Stimulated activated naive CD8-positive, alpha-beta T cell treated with anti-CD3 and anti-CD28 coated beads, Interleukin-15, Interleukin-2, amounts not matched to agents 100 U/mL and 50 U/mL, for 24 hours (primary cell): ENCODE results near the gene HACD2.
"Not testable (repeated sequence)": the region's sequence is repeated elsewhere in the genome, so short reads cannot be mapped to it uniquely, and the experiment has no call there.

Experiments
- ATAC-seq: fragments of 150-1000 bp; cut with Tn5 transposase; one replicate; pipeline ENCODE4 v1.10.0; 2021
- DNase-seq: peaks from one replicate; pipeline ENCODE4 v3.0.0; 2021

The HACD2 gene

DNA sequence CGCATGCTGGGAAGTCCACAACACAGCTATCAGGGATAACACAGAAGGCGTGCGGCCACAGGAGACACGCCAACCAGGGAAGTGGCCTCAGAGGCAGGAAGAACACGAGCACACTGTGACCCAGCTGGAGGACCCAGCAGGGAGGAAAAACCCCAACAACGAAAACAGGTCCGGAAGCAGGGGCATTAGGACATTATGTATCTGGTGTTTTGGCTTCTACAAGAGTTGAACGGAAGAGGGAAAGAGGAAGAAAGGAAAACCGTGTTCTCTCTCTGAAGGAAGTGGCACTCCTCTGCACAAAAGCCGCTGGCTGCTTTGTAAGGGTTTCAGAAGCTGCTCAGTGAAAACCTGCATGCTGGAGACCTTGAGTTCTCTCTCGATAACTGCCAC, 61.8 kb downstream of the HACD2 start:
- DNase-seq (no peak), ATAC-seq (no peak)

DNA sequence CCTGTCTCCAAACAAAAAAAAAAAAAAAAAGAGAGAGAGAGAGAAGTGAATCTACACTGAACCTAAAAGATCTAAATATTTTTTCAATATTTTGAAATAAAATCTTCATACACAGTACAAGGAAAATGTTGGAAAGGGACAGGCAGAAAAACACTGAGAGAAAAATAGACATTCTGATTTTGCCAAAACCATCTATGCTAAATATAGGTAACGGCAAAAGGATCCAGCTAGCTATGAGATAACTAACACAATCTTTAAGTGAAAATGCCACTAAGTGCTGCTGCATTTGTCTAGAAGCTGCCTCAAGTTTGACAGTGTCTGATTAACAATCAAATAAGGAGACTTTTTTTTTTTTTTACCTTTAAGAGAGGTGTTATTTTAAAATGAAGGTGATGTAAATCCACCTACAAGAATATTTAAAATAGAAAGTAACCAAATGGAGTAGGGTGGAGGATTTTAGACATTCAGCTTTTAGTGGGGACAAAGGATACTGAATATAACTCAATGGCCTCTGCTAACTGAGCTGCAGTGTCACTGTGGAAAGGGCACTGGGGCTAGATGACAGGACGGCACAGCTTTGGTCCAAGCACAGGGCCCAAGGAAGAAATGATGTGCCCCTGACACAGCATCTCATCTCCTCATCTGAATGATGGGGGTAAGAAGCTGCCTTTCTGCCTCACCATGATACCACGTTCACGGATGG, 62.4 kb downstream of the HACD2 start:
- DNase-seq (no peak), ATAC-seq (no peak)

DNA sequence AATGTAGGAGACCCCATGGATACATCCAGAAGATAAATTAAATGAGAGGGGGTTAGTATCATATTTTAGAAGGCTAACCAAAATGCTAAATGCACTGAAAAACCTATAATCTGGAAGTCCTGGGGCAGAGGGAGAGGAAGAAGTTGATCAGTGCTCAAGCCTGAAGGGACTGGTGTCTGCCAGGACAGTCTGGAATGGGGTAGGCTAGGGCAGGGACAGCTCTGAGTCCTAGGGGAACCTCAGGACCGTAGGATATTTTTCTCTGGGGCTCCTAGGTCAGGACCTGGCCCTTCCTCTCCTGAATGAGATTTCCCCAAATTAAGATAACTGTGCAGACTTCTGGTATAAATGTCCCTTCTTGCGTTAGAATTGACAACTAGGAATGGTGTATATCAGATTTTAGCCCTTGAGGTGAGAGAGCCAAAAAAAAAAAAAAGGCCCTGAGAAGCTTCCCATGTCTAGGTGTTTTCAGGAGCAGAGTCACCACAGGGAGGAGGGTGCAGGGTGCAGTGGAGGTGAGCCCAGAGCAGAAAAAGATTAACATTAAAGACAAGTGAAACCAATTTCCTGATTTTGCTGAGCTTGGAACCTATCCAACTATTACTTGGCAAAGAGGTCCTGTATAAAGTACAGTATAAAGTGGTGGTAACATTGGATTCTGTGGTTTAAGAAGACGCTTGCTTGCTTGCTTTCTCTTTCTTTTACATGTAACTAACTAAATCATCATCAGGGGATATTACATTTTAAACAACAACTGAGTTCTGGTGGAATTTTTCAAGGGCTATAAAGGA, 63.5 kb downstream of the HACD2 start:
- DNase-seq (no peak), ATAC-seq (no peak)

DNA sequence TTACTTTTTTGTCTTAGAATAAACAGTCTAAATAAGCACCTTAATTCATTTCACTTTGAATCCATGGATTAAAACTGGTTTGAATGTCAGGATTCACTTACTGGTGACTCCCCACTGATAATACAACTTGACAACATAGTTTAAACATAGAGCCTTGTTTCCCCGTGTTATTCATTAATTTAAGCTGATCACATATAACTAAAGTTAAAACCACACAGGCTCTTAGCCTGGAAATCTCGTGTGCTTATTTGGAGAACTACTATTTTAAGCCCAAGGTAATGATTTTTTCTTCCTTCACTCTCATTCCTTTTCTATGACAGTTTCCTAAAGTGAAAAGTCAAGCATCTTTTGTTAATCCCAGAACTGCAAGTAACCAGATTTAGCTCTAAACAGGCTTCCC, 64.2 kb downstream of the HACD2 start:
- no peak for ATAC-seq
- DNase-seq: no peak

DNA sequence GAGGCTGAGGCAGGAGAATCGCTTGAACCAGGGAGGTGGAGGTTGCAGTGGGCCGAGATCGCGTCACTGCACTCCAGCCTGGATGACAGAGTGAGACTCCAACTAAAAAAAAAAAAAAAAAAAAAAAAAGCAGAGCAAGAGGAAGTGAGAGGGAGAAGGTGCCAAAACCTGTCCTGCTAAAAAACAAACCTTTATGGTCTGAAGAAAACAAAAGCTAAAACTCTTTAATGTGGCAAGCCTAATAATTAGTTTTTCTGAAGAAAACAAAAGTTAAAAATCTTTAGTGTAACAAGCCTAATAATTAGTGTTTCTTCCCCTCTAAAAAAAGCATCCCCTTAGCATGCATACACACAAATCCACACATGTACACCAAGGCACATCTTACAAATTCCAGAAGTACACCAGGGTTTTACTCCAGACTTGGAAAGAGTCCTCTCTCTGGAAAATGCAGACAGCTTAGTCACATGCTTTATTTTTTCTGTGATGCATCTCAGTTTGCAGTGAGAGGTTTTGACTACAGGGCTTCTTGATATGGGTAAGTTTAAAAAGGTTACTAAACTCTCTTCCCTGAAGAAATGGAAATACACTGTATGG, 65.9 kb downstream of the HACD2 start:
- DNase-seq (no peak), ATAC-seq (no peak)

DNA sequence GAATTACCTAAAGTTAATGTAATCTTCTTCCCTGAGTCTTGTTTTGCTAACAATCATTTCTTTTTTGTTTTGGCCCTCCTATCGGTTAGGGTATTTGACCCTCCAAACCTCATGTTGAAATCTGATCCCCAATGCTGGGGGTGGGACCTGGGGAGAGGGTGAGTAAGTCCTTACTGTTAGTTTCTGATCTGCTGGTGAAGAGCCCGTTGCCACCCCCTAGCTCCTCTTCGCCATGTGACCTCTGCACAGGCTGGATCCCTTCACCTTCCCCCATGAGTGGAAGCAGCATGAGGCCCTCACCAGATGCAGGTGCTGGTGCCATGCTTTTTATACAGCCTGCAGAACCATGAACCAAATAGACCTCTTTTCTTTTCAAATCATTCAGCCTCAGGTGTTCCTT, 73.1 kb downstream of the HACD2 start:
- ATAC-seq (no peak), DNase-seq (no peak)

DNA sequence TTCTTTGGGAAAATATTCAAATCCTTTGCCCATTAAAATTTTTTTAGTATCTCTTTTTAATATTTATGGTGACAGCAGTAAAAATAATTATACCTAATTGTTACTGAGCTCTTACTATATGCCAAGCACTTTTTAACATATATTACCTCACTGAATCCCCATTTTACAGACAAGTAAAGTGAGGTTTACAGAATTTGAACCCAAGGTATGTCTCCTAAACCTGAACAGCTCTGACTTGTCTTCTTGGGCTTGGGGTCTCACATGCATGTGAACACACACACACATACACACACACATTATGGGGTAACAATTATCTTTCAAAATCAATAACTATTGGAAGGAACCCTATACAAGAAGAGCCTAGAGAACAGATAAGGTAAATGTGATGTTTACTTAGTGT, 73.8 kb downstream of the HACD2 start:
- no peak for DNase-seq
- no peak for ATAC-seq

DNA sequence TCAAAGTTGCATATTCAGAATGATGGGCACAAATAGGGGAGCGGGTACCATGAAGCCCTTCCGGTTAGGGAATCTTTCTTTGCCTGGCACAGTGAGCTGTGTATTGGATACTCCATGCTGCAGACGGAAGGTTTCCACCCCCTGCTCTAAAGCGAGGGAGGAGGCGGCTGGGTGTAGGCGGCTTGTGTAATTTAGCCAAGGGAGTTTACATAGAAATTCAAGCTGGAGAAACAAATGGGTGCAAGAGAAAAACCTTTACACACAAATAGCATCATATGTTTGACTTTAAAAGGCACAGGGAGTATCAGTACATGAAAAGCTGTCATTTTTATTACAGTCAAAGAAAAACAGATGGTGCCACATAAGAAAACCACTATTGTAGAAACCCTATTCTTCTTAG, 76.7 kb downstream of the HACD2 start:
- ATAC-seq (no peak), DNase-seq (no peak)

DNA sequence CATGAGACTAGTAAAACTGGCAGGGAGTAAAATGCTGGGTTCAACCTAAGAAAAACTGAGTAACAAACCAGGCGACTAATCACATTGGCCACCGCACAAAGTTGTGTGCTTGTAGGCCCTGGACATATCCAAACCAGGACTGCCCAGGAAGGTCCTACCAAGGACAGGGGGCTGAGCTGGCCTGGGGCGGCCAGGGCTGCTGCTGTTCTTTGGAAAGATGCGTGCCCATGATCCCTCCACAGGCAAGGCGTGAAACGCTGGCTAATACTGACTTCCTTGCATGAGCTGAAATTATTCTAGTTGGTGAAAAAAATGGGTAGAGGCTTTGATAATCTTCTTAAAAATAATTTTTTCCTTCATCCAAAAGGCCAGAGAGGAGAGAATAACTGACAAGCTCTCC, 79.0 kb downstream of the HACD2 start:
- no peak for ATAC-seq
- no peak for DNase-seq

DNA sequence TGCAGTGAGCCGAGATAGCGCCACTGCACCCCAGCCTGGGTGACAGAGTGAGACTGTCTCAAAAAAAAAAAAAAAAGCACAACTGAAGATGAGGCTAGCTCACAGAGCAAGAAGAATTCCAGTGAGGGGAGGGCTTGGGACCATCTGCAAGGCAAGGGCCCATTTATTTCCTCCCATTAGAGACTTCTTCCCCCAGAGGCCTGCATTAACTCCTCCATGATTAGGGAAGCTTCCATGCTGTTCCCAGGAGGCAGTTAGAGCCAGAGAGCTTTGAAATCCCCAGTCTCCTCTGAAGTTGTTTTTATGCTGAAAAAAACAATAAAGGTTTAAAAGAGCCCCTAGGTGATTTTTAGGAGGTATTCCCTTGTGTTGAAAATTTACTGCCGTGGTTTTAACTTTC, 81.7 kb downstream of the HACD2 start:
- ATAC-seq (no peak), DNase-seq (no peak)

DNA sequence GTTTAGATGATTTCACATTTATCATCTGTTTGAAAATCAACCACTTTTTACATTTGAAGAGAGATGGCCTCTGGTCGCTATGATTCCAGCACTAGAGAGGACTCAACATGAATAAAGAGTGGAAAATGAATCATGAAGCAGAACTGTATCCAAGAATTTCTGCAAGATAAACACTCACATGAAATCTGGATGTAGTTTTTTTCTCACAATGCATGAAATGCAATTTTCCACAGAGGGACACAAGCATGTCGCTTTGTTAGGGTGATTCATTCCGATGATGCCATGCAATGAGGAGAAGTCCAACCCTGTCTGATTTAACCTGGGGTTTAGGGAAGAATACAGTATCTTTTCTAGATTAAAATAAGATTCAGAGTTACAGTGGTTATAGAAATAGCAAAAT, 85.5 kb downstream of the HACD2 start:
- no peak for DNase-seq
- no peak for ATAC-seq

DNA sequence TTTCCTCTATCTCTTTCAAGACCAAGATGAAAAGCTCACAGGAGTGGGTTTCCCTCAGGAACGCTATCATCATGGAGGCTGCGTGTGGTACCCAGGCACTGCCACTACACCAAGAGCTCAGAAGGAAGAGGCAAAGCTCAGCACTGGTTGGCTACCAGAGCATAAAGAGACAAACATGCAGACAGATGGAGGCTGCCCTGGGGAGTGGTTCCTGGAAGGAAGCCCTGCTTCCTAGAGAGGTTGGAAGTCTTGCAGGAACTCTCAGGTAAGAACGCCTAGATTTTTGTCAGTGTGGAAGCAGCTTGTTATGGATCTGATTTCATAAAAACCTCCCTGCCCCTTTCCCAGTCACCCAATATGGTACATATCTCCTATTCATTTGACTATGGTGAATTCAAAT, 86.1 kb downstream of the HACD2 start:
- DNase-seq (no peak), ATAC-seq (no peak)

DNA sequence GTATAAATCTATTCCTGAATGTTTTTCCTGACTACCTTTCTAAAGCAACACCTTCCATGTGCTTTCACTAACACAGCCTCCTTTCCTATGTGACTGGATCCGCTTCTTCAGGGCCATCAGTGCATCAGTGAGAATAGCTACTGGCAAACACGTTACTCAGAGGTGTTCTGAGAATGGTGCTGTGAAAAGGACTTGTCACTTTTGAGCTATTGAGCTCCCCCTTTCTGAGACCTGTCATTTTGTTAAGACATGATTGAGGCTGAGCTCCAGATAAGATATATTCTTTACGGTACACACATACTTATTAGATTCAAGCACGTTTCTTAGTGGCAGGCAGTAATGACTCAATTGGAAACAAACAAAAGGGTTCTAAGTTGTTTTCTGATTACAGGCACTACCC, 90.9 kb downstream of the HACD2 start:
- no peak for DNase-seq
- no peak for ATAC-seq

DNA sequence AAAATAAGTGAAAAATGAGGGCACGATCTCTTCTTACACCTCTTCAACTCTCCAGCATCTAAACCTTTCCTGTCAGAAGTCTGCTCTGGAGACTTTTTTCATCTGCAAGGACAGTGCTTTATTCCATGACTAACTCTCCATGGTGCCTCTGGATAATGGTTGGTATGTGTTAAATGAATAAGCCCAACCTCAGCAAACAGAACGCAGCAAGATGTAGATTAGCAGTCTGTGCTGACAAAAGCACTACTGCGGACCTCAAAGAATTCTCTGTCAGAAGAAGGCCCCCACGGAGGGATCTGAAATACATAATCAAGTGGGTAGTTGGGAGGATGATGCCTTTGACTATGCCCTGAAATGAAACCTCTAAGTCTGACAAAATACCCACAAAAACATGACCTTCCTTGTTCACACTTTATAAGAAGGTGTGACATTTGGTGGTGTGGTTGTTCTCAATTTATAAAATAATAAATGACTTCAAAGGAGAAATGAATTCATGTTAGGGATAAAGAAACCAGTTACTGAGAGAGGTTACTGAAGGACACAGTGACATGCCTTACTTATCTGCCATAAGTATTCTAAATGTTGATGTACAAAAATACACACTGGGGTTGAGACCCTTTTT, 92.8 kb downstream of the HACD2 start:
- DNase-seq: no peak
- ATAC-seq: no peak

DNA sequence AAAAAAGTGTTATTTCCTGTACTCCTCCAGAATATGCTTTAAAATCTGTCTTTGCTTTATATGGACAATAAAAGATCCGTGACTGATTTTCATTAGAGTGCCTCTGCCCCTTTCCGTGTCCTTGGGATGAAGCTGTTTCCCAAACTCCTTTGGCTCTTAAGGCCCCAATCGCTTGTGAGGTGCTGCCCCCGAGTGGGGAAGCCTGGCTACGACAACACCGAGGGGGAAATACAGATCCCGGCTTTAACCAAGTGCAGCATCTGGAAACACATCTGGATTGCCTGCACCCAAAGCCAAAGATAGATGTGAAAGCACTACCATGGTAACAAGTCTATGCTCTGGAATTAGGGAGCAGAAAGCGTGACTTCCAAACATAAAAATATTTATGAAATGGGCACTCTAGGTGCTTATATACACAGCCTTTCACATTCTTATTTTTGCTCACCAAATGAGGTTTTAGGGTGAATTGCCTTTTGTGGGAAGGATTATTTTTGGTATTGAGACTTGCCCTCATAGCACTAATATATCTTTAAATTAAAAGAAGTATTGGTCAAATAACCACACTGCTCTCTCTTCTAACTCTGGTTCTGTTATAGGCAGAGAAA, 95.4 kb downstream of the HACD2 start:
- DNase-seq: peak; percentile 55
- ATAC-seq: peak; percentile 57

DNA sequence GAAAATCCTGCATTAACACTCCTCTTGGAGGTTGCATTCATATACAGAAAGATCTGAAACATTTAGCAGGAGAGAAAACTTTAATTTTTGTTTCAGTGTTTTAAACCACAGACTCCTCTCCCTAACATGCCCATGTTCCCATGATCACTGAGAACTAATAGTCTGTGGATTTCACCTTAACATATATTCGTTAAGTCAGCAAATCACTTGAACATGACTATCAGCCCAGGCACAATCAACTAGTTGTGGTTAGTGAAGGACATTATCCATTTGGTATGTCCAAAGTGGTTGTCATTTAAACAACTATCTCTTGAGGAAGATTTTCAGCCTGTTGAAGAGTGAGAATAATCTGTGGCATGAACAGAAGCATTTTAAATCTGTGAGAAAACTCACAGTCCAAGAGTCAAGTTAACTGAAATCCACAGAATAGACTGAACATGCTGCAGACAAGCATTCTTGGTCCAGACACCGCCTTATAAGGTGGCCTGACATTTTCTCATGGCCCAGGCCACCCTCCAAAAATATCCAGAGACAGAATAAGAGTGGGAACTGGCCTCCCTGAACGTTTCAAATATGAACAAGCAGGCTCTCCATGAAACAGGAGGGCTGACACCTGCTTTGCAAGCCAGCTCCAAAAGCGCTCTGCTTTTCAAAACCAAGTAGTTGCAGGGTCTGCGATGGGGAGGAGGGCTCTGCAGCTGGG, 96.1 kb downstream of the HACD2 start:
- DNase-seq: no peak
- no peak for ATAC-seq

DNA sequence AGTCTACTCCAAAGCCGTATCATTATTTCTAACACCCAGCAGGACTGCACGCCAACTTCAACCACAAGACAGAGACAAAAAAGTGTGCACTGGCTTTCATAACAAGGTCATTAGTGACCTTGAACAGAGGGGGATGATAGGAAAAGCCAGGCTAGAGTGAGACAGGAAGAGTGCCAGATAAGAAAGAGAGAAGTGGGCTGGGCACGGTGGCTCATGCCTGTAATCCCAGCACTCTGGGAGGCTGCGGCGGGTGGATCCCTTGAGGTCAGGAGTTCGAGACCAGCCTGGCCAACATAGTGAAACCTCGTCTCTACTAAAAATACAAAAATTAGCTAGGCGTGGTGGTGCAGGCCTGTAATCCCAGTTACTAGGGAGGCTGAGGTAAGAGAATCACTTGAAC, 97.8 kb downstream of the HACD2 start:
- DNase-seq, ATAC-seq: not testable (repeated sequence)

DNA sequence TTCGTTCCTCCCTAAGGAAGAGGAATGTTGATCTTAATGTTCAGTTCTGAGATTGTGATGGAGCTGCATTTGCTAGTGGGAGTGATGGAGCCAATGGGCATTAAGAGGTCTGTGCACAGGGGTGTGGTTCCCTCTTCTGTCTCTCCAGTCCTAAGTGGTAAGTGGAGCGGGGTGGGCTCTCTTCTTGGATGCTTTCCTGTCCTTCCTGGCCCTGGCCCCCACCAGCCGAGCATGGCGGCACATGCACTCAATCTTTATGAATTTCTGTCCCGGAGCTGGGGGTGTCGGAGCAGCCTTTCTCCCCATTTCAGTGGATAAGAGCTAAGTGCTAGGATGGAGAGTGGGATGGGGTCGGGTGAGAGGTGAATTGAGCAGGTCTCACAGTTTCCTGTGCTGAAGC, 98.4 kb downstream of the HACD2 start:
- DNase-seq: no peak
- no peak for ATAC-seq

DNA sequence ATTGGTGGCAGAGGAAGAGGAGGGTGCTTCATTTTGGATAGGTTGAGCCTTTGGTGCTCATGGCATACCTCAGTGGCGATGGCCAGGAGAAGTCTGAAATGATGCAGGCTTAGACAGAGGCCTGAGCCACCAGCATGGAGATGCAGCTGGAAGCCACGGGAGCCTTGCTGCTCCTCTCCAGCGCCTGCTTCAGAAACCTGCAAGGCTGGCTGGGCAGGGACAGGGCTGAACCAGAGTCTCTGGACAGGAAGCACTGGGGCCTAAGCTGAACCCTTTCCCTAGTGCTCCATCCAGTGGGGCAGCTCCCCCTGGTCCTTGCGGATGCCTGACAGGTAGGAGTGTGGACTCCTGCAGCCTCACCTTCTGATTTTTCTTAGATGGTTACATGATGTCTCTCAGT, 99.3 kb downstream of the HACD2 start:
- no peak for DNase-seq
- no peak for ATAC-seq

DNA sequence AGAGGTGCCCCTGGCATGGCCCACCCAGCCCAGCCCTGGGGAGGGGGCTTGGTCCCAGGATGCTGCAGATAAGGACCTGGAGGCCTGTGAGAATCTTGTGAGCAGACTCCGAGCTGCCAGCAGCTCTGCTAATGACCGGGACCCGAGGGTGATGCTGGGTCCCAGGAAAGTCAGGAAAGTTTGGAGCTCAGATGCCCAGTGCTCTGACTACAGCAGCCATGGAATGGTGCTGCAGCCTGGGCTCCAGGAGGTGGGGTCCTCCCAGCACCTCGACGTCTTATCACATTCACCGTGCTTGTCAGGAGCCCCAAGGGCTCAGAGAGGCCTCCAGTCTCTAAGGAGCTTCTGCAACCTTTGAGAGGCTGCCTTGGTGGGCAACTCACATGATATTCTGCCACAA, 101.7 kb downstream of the HACD2 start:
- no peak for ATAC-seq
- no peak for DNase-seq

DNA sequence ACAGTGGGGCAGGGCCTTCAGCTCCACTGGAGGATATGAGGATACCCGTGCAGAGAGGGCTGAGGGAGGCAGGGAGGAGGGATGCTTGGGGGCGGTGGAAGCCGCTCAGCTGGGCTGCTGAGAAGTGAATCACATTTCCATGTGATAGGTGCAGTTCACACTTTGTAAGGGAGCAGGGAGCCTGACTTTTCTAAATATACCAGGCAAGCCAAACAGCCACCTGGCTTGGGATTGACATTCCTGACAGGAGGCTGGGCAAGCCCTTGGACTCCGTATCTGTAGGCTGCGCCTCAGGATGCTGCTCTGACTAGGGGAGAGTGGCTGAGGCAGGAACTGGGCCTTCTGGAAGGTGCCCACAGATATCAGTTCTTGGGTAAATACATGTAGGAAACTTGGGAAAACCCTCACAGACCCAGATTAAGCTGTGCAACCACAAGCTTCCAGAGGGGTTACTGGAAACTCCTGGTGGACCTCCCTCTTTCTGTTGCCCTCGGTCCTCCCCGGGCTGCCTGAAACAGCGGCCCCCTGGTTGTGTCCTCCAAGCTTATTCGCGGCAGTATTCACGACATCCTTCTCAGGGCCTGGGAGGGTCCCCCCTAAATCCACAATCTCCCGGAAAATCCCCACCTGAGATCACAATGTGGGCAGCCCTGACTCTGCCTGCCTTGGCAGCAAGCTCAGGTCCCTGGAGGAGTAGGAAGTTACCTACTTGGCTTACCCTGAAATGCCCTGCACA, 103.0 kb downstream of the HACD2 start:
- no peak for DNase-seq
- ATAC-seq: no peak
